HUES6 (cell line): ENCODE measurements around the gene MED17.

Experiments used
- H3K27ac ChIP-seq: 2 replicates; pipeline ENCODE4 v1.7.0; 2013; ENCODE audit warnings: low read depth, mild to moderate bottlenecking, low read length, inconsistent platforms
- H3K27me3 ChIP-seq: 2 replicates; pipeline ENCODE4 v1.6.1; 2013; ENCODE audit warnings: low read length; ENCODE audit not compliant: control insufficient read depth, insufficient read depth
- H3K36me3 ChIP-seq: 2 replicates; pipeline ENCODE4 v1.6.1; 2013; ENCODE audit warnings: low read length; ENCODE audit not compliant: control insufficient read depth, insufficient read depth
- H3K4me1 ChIP-seq: 2 replicates; pipeline ENCODE4 v1.6.1; 2013; ENCODE audit warnings: low read length; ENCODE audit not compliant: control insufficient read depth, insufficient read depth
- H3K4me3 ChIP-seq: 2 replicates; pipeline ENCODE4 v1.5.1; 2013; ENCODE audit warnings: low read depth, low read length
- H3K9ac ChIP-seq: one replicate; pipeline ENCODE4 v1.6.1; 2013; ENCODE audit warnings: mild to moderate bottlenecking, low read length
- H3K9me3 ChIP-seq: 2 replicates; pipeline ENCODE4 v1.6.1; 2013; ENCODE audit warnings: low read depth, low read length; ENCODE audit not compliant: control insufficient read depth, insufficient read depth

The MED17 gene

GRCh38 chr11:93838967-93839366, 54.9 kb downstream of the MED17 start:
- Histone ChIP-seq H3K4me3 (no peak overlapping the region), H3K36me3 (no peaks in the 10 kb centered on the region), H3K27ac (no peak overlapping the region), H3K4me1 (peaks cover 3% of the 10 kb centered on the region; the same call in 1 of the 2 replicates), H3K27me3 (no peaks in the 10 kb centered on the region), H3K9me3 (no peaks in the 10 kb centered on the region), H3K9ac (no peak overlapping the region)

- Histone ChIP-seq H3K27me3 (no peaks in the 10 kb centered on the region), H3K9me3 (no peaks in the 10 kb centered on the region), H3K4me3 (no peak overlapping the region), H3K36me3 (no peaks in the 10 kb centered on the region), H3K9ac (no peak overlapping the region), H3K27ac (no peak overlapping the region), H3K4me1 (peaks cover 9% of the 10 kb centered on the region; the same call in 1 of the 2 replicates)
Measured at GRCh38 chr11:93840180-93840579, 56.1 kb downstream of the MED17 start.

GRCh38 chr11:93840981-93841380, 56.9 kb downstream of the MED17 start:
- H3K4me1 ChIP-seq = peaks cover 9% of the 10 kb centered on the region; the same call in 1 of the 2 replicates
- H3K9ac ChIP-seq = no peak overlapping the region

GRCh38 chr11:93841446-93841845, 57.4 kb downstream of the MED17 start:
- Histone ChIP-seq H3K36me3 (no peaks in the 10 kb centered on the region), H3K9ac (no peak overlapping the region), H3K4me1 (peaks cover 9% of the 10 kb centered on the region; the same call in 1 of the 2 replicates), H3K4me3 (no peak overlapping the region), H3K27ac (no peak overlapping the region), H3K9me3 (no peaks in the 10 kb centered on the region), H3K27me3 (no peaks in the 10 kb centered on the region)

More at GRCh38 chr11:93840981-93841380, 56.9 kb downstream of the MED17 start:
- Histone ChIP-seq H3K4me3 (no peak overlapping the region), H3K36me3 (no peaks in the 10 kb centered on the region), H3K27me3 (no peaks in the 10 kb centered on the region), H3K27ac (no peak overlapping the region), H3K9me3 (no peaks in the 10 kb centered on the region)

GRCh38 chr11:93842034-93842433, 58.0 kb downstream of the MED17 start:
- Histone ChIP-seq H3K27ac (no peak overlapping the region), H3K4me3 (no peak overlapping the region), H3K9me3 (no peaks in the 10 kb centered on the region), H3K4me1 (peaks cover 9% of the 10 kb centered on the region; the same call in 1 of the 2 replicates), H3K36me3 (no peaks in the 10 kb centered on the region), H3K9ac (no peak overlapping the region), H3K27me3 (no peaks in the 10 kb centered on the region)

GRCh38 chr11:93842461-93842860, 58.4 kb downstream of the MED17 start:
- peaks cover 9% of the 10 kb centered on the region; the same call in 1 of the 2 replicates for H3K4me1 ChIP-seq
- H3K9ac ChIP-seq = no peak overlapping the region
- H3K4me3 ChIP-seq = no peak overlapping the region
- H3K36me3 ChIP-seq = no peaks in the 10 kb centered on the region
- no peak overlapping the region for H3K27ac ChIP-seq
- H3K9me3 ChIP-seq = no peaks in the 10 kb centered on the region
- H3K27me3 ChIP-seq = no peaks in the 10 kb centered on the region

GRCh38 chr11:93843906-93844305, 59.8 kb downstream of the MED17 start:
- Histone ChIP-seq H3K4me1 (peaks cover 9% of the 10 kb centered on the region; the same call in 1 of the 2 replicates), H3K9me3 (no peaks in the 10 kb centered on the region), H3K27ac (no peak overlapping the region), H3K4me3 (no peak overlapping the region), H3K27me3 (no peaks in the 10 kb centered on the region), H3K9ac (no peak overlapping the region), H3K36me3 (no peaks in the 10 kb centered on the region)

- Histone ChIP-seq H3K4me1 (peaks cover 10% of the 10 kb centered on the region; the same call in 1 of the 2 replicates), H3K27me3 (no peaks in the 10 kb centered on the region; the same call in 1 of the 2 replicates), H3K27ac (no peak overlapping the region), H3K36me3 (no peaks in the 10 kb centered on the region), H3K9ac (no peak overlapping the region), H3K9me3 (no peaks in the 10 kb centered on the region), H3K4me3 (no peak overlapping the region)
Measured at GRCh38 chr11:93844568-93844967, 60.5 kb downstream of the MED17 start.

GRCh38 chr11:93845181-93846092, 61.4 kb downstream of the MED17 start:
- Histone ChIP-seq H3K4me1 (peaks cover 12% of the 10 kb centered on the region; the same call in 1 of the 2 replicates), H3K36me3 (no peaks in the 10 kb centered on the region), H3K9me3 (no peaks in the 10 kb centered on the region), H3K9ac (no peak overlapping the region), H3K27ac (no peak overlapping the region), H3K4me3 (no peak overlapping the region), H3K27me3 (no peaks in the 10 kb centered on the region; the same call in 1 of the 2 replicates)

GRCh38 chr11:93846411-93846810, 62.3 kb downstream of the MED17 start:
- Histone ChIP-seq H3K36me3 (no peaks in the 10 kb centered on the region), H3K4me1 (peaks cover 9% of the 10 kb centered on the region), H3K27me3 (peaks cover 3% of the 10 kb centered on the region; the same call in 1 of the 2 replicates), H3K4me3 (no peak overlapping the region), H3K27ac (no peak overlapping the region), H3K9me3 (no peaks in the 10 kb centered on the region), H3K9ac (no peak overlapping the region)

GRCh38 chr11:93849201-93849600, 65.1 kb downstream of the MED17 start:
- Histone ChIP-seq H3K36me3 (no peaks in the 10 kb centered on the region), H3K4me3 (no peak overlapping the region), H3K27me3 (peaks cover 3% of the 10 kb centered on the region; the same call in 1 of the 2 replicates), H3K9ac (no peak overlapping the region), H3K9me3 (no peaks in the 10 kb centered on the region), H3K27ac (no peak overlapping the region), H3K4me1 (peaks cover 9% of the 10 kb centered on the region)
